Measurements from ENCODE around the gene C1QTNF12.
"Not testable (repeated sequence)": the region's sequence is repeated elsewhere in the genome, so short reads cannot be mapped to it uniquely, and the experiment has no call there.

C1QTNF12 gene

GRCh38 chr1:1259119-1259488 is 12.6 kb upstream of the C1QTNF12 start:
- no peak for DNase-seq

DNA sequence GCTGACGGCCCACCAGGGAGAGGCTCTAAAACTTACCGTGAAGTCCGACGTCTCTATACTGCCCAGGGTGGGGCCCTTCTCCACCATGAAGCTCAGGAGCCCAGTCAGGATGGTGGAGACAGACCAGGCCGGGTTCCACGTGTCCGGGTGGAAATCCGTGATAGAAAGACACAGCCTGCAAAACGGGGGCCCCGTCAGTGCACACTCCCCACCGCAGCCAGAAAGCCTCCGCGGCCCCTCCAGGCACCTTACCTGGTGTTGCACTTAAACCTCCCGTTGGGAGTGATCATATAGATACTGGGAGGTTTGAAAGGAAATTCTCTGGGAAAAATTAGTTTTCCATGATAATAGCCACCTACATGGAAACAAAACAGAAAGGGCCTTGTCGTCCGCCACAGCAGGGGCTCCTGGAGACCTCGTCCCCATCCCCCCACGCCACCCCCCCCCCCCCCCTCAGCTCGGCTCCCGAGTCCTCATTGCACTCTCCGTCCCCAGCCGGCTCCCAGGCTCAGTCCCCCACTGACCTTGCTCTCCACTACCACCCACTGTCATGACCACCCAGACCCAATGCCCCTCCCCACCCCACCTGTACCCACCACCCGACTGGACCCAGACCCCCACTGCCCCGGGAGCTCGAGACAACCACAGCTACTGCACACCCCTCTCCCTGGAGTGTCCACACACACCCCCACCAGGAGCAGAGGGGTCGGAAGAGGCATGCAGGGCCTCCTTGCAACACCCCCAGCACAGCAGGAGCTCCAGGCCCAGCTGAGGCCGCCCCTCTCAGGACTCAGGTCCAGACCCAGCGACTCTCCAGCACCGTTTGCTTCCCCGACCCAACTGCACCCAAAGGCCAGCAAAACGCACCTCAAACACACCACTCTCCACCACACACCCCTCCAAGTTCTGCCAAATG is 10.7 kb upstream of the C1QTNF12 start:
- no peak for DNase-seq

DNA sequence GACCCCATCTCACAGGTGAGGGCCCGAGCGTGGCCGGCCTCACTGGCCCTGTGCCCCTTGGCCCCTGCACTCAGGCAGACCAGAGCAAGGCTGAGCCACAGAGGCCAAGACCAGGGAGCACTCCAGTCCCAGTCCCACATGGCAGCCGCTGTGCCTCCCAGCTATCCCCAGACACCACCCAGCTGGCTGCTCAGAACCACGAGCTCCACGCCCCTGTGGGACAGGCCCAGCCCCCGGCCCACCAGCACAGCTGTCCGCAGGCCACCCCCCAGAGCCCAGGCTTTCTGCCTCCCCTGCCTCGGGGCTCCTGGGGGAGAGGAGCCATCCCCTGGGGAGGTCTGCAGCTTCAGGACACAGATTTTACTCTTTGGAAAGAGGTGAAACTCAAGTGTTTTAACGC is 9.1 kb upstream of the C1QTNF12 start:
- DNase-seq: no peak

- no peak for DNase-seq
Measured at GRCh38 chr1:1255078-1255477, 8.6 kb upstream of the C1QTNF12 start.

DNA sequence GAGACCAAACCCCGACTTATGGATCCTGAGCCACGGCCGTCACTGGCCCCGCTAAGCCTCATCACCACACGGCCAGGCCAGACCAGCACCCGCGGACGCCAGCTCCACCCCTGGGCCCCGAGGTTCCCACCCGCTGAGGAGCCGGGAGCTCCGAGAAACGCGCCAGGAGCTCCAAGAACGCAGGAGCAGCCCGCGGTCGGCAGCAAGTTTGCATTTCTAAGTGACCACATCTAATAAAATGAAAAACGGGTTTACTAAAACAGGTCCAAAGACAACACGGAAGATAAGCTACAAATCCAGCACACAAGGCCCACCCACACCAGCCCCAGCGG is 8.1 kb upstream of the C1QTNF12 start:
- no peak for DNase-seq

- DNase-seq: no peak
Measured at GRCh38 chr1:1253972-1254666, 7.6 kb upstream of the C1QTNF12 start.

GRCh38 chr1:1253314-1253713 is 6.8 kb upstream of the C1QTNF12 start:
- no peak for DNase-seq

- peak; percentile 77 for DNase-seq
Measured at GRCh38 chr1:1250786-1251284, 4.3 kb upstream of the C1QTNF12 start.

GRCh38 chr1:1248009-1248913 is 1.7 kb upstream of the C1QTNF12 start:
- DNase-seq: not testable (repeated sequence)

DNA sequence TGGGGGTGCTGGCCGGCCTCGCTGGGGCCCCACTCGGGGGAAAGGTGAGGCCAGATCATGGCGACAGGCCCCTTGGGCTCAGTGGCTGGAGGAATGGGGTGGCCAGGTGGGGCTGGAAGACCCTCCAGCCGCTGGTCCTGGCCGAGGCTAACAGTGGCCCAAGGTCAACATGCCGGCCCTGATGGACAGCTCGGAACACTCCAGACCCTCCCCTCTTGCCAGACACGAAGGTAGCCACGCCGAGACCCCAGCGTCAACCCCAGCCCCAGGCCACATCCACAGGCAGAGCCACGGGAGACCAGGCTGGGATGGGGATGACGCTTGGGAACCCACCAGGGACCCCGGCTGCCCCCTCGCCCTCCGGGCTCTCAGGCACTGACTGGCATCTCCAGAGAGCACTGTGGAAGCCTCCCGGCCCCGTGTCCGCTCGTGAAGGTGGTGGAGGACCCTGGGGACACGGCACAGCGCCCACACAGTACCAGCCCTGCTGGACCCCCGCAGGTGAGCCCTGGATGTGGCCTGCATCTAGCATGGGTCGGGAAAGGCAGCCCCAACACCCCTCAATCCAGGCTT is 905 bp upstream of the C1QTNF12 start:
- no peak for DNase-seq

DNA sequence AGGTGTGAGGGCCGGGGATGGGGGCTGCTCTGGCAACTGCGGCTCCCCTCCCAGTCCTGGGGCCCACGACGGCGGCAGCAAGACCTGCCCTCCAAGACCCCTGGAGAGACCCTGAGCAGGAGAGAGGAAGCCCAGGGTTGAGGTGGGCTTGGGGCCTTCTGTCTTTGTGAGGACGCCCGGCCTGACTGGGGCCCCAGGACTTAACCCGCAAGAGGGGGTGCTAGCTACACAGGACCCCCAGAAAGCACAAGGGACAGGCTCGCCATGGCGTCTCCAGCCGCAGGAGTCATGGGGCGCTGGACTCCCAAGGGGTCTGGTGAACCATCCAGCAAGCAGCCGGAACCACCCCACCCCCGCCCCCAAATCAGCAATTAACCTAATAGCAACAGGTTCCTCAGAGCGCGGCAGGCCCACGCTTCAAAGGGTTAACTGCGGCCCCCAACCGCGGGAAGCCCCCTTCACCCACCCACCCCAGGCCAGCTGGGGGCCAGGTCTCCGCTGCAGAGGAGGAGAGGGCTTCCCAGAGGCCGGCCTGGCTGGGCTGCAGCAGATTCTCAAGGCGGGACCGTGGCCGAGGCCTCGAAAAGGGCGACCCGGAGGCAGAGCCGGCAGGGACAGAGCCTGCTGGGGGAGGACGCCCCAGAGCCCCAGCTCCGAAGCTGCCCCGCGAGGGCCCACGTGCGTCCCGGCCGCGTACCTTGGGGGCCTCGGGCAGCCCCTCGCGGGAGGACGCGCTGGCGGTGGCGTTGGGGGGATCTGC is 525 bp downstream of the C1QTNF12 start:
- DNase-seq: no peak

DNA sequence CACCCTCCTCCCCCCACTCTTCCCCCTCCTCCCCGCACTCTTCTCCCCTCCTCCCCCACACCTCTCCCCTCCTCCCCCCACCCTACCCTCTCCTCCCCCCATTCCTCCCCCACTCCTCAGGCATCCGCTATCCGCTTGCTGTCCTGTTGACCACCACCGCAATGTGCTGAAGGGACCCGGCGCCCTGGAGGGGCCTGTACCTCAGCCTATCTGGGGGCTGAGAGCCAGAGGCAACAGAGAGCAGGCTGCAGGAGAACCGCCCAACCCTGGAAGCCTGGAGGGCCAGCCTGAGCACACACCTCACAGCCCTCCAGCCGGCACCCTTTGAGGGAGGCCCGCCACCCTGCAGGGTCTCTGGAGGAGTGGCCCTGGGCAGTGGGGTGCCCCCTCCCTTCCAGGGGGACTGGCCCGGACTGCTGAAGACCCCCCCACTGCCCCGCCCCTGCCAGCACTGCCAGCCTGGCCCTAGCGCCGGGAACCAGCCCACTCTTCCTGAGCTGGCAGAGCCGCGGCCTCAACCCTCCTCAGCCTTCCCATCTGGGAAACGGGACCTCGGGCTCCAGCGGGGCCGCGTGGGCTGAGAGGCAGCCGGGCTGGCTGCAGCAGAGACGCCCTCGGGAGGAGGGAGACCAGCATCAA is 1.2 kb downstream of the C1QTNF12 start:
- no peak for DNase-seq

- DNase-seq: no peak
Measured at GRCh38 chr1:1244192-1244811, 2.2 kb downstream of the C1QTNF12 start.

DNA sequence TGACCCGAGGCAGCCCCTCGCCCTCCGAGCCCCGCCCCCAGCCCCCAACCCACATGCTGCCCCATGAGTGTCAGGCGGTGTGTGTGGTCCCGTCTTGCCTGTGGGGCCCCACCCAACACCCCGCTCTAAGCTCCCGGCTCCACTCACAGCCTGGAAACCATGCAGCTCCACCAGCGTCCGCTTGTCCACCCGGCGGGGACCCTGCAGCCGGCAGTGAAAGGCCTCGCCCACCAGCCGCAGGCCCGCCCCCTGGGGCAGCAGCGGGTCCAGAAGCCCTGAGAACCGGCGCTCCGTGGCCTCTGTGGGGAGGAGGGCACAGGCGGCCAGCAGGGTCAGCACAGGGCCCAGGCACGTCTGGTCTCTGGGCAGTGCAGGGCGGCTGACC is 2.7 kb downstream of the C1QTNF12 start:
- DNase-seq: no peak

DNA sequence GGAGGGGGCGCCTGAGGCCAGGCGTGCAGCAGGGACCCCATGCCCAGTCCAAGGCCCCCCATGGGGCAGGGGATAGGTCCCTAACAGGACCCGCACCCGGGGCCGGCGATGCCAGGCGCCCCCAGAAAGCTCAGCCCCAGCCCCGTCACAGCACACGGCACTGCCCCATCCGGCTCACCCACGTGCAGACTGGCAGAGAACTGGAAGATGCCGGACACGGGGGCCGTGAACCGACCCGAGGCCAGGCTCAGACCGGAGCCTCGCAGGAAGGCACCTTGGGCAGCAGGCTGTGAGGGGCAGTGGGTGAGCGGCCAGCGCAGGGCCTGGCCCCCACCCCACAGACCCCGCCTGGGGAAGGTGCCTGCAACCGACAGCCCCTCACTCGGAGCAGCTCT is 3.3 kb downstream of the C1QTNF12 start:
- no peak for DNase-seq

DNA sequence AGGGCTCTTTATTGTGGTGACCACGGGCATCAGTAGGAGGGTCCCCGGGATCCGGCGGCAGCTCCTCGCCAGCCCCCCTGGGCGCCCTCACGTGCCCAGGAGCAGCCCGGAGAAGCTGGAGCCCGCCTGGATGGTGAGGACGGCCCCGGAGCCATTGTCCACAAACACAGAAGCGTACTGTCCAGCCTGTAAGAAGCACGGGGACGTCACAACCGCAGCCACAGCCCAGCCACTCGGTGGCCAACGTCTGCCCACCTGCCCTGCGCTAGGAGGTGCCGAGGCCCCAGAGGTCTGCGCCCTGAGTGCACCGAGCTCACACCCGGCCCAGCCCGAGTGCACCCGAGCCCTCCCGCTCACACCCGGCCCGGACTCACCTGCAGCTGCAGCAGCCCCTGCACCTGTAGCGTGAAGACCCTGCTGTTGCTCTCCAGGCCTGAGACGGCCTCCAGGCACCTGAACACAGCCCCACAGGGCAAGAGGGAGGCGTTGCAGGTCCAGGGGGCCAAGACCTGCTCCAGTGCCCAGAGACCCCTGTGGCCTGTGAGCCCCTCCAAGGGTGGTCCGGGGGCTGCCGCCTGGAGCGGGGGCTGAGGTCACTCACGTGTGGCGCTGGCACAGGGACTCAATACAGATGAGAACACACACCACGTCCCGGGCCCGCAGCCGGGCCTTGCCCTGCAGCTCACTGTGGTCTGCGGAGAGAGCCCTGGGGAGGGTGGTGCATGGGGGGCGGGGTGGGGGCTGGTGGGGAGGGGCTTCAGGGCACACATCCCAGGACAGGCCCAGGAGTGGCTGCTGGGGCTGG is 3.9 kb downstream of the C1QTNF12 start:
- no peak for DNase-seq

DNA sequence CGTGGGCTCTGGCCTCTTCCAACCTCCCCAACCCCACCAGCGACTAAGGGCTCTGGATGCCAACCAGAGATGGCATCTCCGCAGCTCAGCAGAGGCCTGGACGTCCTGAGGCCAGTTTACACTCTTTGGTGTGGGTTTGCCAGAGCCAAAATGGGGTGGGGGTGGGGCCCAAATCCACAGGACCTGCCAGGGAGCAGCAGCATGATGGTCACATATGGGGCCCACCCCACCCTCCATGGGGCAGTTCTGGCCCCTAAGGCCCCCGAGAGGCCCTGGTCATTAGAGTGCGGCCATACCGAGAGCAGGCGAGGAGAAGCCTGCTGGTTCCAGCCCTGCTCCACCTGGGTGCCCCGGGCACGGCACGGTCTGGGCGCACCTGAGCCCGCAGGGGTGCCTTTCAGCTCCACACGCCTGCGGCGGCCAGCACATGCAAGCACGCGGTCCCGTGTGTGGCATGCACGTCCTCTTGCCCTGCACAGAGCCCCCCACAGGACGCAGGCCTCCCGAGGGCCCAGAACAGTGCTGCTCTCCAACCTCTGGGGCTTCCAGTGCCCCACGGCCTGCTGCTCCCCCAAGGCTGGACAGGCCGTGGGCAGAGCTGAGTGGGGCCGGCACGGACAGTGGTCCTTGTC is 4.8 kb downstream of the C1QTNF12 start:
- DNase-seq: no peak

GRCh38 chr1:1240822-1241587 is 5.5 kb downstream of the C1QTNF12 start:
- peak; percentile 21 for DNase-seq

DNA sequence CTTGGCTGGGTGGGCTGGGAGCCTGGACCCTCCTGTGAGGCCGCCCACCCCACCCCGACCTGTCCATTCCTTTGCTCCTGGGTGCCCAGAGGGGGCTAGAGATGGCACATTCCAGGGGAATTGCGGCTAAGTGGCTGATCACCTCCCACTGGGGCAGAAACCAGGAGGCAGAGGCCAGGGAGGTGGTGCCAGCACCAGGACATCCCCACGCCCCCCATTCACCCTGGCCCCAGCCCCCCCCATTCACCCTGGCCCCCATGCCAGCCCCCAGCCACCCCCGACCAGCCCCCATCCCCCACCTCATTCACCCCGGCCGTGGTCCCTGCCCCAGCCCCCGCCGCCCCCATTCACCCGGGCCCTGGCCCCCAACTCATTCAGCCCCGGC is 6.2 kb downstream of the C1QTNF12 start:
- DNase-seq: no peak
